CD8-positive, alpha-beta memory T cell (primary cell): ENCODE measurements around the gene RNASEH2C. TPM values are rescaled to one million over a fixed set of nuclear protein-coding genes. Genes with fewer than 3 reads are reported as not detected.
"Not testable (repeated sequence)": the region's sequence is repeated elsewhere in the genome, so short reads cannot be mapped to it uniquely, and the experiment has no call there.

Experiments
- CTCF ChIA-PET: fragments of 350-600 bp; sonication (Branson Sonifier 250); formaldehyde crosslinking; loops from one replicate; lab custom pipeline; 2021; ENCODE audit warnings: antibody characterized with exemption; lab: Charles Lee
- POLR2A ChIA-PET: fragments of 350-600 bp; sonication (Branson Sonifier 250); formaldehyde crosslinking; loops from one replicate; lab custom pipeline; 2021; ENCODE audit warnings: antibody characterized with exemption; lab: Charles Lee
- DNase-seq, 5 donors: peaks; one replicate each; pipeline versions ENCODE4 v3.0.0 to v3.0.0-alpha.2; 2020 to 2022; ENCODE audit warnings: mixed read lengths in 1 of 5
- H3K27ac ChIP-seq: one replicate; pipeline ENCODE4 v1.7.0; 2013; ENCODE audit warnings: low read depth, mild to moderate bottlenecking, low read length, moderate library complexity
- H3K27me3 ChIP-seq: 2 replicates; pipeline ENCODE4 v1.7.0; 2013; ENCODE audit warnings: low read length, mild to moderate bottlenecking; ENCODE audit not compliant: insufficient read depth, poor library complexity, severe bottlenecking
- H3K36me3 ChIP-seq: 2 replicates; pipeline ENCODE4 v1.7.0; 2013; ENCODE audit warnings: mild to moderate bottlenecking, low read length, moderate library complexity; ENCODE audit not compliant: insufficient read depth
- H3K4me1 ChIP-seq: 2 replicates; pipeline ENCODE4 v1.7.0; 2013; ENCODE audit warnings: mild to moderate bottlenecking, low read length, moderate library complexity; ENCODE audit not compliant: insufficient read depth
- H3K4me3 ChIP-seq: 2 replicates; pipeline ENCODE4 v1.7.0; 2013; ENCODE audit warnings: mild to moderate bottlenecking, low read length
- H3K9me3 ChIP-seq: 2 replicates; pipeline ENCODE4 v1.7.0; 2013; ENCODE audit warnings: mild to moderate bottlenecking, low read length
- H3K27ac Mint-ChIP-seq, 8 donors: one replicate each; pipeline ENCODE4 v1.8.0; 2020 to 2021; ENCODE audit warnings: mixed read lengths in 8 of 8, mild to moderate bottlenecking in 6 of 8, inconsistent platforms in 3 of 8, moderate library complexity in 3 of 8
- H3K27me3 Mint-ChIP-seq, 2 donors: one replicate each; pipeline ENCODE4 v1.8.0; 2020 to 2021; ENCODE audit warnings: mixed read lengths in 2 of 2, mild to moderate bottlenecking in 1 of 2, moderate library complexity in 1 of 2
- H3K36me3 Mint-ChIP-seq, 3 donors: one replicate each; pipeline ENCODE4 v1.8.0; 2020 to 2021; ENCODE audit warnings: mixed read lengths in 3 of 3, inconsistent platforms in 1 of 3, mild to moderate bottlenecking in 1 of 3
- H3K4me1 Mint-ChIP-seq, 3 donors: one replicate each; pipeline ENCODE4 v1.8.0; 2020 to 2021; ENCODE audit warnings: mixed read lengths in 3 of 3, inconsistent platforms in 1 of 3, mild to moderate bottlenecking in 1 of 3
- H3K4me3 Mint-ChIP-seq, 7 donors: one replicate each; pipeline ENCODE4 v1.8.0; 2020 to 2021; ENCODE audit warnings: mixed read lengths in 7 of 7, mild to moderate bottlenecking in 6 of 7, moderate library complexity in 4 of 7, inconsistent platforms in 2 of 7
- H3K9me3 Mint-ChIP-seq, 5 donors: one replicate each; pipeline ENCODE4 v1.8.0; 2020 to 2022; ENCODE audit warnings: mixed read lengths in 5 of 5, mild to moderate bottlenecking in 3 of 5, moderate library complexity in 2 of 5, inconsistent platforms in 1 of 5
- polyA plus RNA-seq: library from polyadenylated mRNA; unstranded; fragments of 300-500 nt; fragmentation: Illumina TruSeq; gene quantifications from one replicate; pipeline ENCODE4 v1.2.3, GENCODE V29; 2021
- total RNA-seq, 2 experiments: library from RNA; stranded (reverse); gene quantifications; one replicate each; pipeline ENCODE4 v1.2.3, GENCODE V29; 2021

Gene RNASEH2C
- total and polyA plus RNA-seq, 3 experiments from 2014 or later = 87.7 to 114 (median 106) TPM

DNA sequence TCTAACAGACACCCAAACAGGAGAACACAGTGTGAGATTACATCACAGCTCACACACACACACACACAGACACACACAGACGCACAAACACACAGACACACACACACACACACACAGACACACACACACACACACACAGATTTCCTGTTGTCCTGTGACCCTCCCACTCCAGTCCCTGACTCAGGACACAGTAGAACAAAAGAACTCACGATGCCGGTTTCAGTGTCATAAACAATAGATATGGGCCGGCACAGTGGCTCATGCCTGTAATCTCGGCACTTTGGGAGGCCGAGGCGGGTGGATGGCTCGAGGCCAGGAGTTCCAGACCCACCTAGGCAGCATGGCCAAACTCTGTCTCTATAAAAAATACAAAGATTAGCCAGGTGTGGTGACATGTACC is 22.4 kb downstream of the RNASEH2C start:
- Mint-ChIP-seq H3K36me3 (no peaks in the 10 kb centered on the region), H3K9me3 (no peaks in the 10 kb centered on the region), H3K4me1 (no peaks in the 10 kb centered on the region), H3K27ac (peak overlapping the region in 1 of 8 donors; percentile 62), H3K27me3 (peaks cover 4 to 6% of the 10 kb centered on the region in 2 donors), H3K4me3 (no peak overlapping the region)
- Histone ChIP-seq H3K4me3 (no peak overlapping the region), H3K27ac (no peak overlapping the region), H3K4me1 (no peaks in the 10 kb centered on the region), H3K36me3 (no peaks in the 10 kb centered on the region), H3K9me3 (no peaks in the 10 kb centered on the region), H3K27me3 (no peaks in the 10 kb centered on the region)
- no peak for DNase-seq
- CTCF ChIA-PET = no interaction called here
- POLR2A ChIA-PET = no interaction called here

DNA sequence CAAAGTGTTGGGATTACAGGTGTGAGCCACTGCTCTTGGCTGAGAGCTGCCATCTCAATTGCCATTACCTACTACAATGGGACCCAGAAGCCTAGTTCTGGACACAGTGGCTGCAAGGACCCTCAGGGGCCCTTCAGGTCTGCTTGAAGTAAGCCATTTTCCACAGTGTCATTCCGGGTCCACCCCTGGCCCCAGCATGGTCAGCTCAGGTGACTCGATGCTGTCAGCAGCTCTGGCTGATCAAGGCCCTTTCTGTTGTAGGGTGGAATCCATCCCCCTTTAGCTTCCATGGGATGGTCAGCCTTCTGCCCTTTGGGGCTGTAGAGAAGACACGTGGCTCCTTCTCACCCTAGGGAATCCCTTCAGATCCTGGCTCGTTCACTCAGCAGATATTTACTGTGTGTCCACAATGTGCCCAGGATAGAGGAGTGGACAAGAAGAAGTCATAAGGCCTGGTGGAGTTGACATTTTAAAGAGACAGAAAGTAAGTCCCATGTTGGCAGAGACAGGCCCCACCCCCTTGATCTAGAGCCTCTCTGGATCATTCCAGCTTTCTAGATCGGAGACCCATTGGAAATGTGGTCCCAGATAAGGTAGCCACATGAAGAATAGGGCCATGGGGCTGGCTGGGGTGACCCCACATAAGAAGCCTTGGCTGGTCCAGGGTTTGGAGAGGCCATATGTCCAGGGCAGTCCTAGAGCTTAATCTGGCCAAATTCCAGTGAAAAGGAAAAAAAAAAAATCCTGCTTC is 23.6 kb downstream of the RNASEH2C start:
- POLR2A ChIA-PET = interaction anchor here (0.7 kb wide), 1 partner anchor 58 kb away, joined by 3 read pairs; no protein-coding TSS in a partner anchor

DNA sequence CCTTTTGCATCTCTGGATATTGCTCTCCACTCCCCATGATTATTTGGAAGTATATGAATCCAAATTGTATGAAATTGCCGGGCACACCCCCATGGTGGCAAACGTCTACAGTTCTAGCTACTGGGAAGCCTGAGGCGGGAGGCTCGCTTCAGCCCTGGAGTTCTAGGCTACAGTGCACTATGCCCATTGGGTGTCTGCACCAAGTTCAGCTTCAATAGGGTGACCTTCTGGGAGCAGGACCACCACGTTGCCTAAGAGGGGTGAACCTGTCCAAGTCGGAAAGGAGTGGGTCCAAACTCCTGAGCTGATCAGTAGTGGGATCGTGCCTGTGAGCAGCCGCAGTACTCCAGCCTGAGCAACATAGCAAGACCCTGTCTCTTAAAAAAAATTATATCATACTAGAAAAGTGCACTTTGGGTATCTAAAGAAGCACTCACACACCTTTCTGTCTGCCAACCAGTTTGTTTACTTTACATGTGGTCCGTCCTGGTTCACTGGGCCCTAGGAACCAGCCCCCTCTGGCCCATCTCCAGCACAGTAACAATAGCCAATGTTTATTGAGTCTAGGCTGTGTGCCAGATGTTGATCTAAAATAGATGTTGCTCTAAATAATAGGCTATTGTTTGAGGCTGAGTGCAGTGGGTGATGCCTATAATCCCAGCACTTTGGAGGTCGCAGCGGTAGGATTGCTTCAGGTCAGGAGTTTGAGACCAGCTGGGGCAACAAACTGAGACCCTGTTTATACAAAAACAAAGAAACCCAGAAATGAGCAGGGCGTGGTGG is 24.9 kb downstream of the RNASEH2C start:
- Mint-ChIP-seq H3K4me3 (no peak overlapping the region), H3K27me3 (peaks cover 0 to 4% of the 10 kb centered on the region in 2 donors), H3K4me1 (no peaks in the 10 kb centered on the region), H3K36me3 (no peaks in the 10 kb centered on the region), H3K27ac (no peak overlapping the region), H3K9me3 (no peaks in the 10 kb centered on the region)
- DNase-seq = no peak
- ChIA-PET CTCF (interaction anchor here (0.8 to 1.0 kb wide), 2 partner anchors 45 to 193 kb away, joined by 3 read pairs; partner anchors contain the start of gene FIBP), POLR2A (interaction anchor here (0.5 kb wide), 1 partner anchor 127 kb away, joined by 4 read pairs; no protein-coding TSS in a partner anchor)
- H3K9me3 ChIP-seq = no peaks in the 10 kb centered on the region
- H3K4me1 ChIP-seq = no peaks in the 10 kb centered on the region
- H3K36me3 ChIP-seq = no peaks in the 10 kb centered on the region
- H3K27ac ChIP-seq = no peak overlapping the region
- no peak overlapping the region for H3K4me3 ChIP-seq
- no peaks in the 10 kb centered on the region for H3K27me3 ChIP-seq

More for the DNA sequence above, 23.6 kb downstream of the RNASEH2C start:
- Histone ChIP-seq H3K4me1 (no peaks in the 10 kb centered on the region), H3K9me3 (no peaks in the 10 kb centered on the region), H3K27me3 (no peaks in the 10 kb centered on the region), H3K36me3 (no peaks in the 10 kb centered on the region), H3K27ac (no peak overlapping the region), H3K4me3 (no peak overlapping the region)
- peaks cover 0 to 4% of the 10 kb centered on the region in 2 donors for H3K27me3 Mint-ChIP-seq
- no peaks in the 10 kb centered on the region for H3K4me1 Mint-ChIP-seq
- CTCF ChIA-PET = interaction anchor here (1.1 kb wide), 1 partner anchor 15 kb away, joined by 3 read pairs; the partner anchor contains the start of gene KAT5
- no peaks in the 10 kb centered on the region for H3K36me3 Mint-ChIP-seq
- no peak for DNase-seq
- no peaks in the 10 kb centered on the region for H3K9me3 Mint-ChIP-seq
- no peak overlapping the region for H3K4me3 Mint-ChIP-seq
- H3K27ac Mint-ChIP-seq = peak overlapping the region in 1 of 8 donors; percentile 82

DNA sequence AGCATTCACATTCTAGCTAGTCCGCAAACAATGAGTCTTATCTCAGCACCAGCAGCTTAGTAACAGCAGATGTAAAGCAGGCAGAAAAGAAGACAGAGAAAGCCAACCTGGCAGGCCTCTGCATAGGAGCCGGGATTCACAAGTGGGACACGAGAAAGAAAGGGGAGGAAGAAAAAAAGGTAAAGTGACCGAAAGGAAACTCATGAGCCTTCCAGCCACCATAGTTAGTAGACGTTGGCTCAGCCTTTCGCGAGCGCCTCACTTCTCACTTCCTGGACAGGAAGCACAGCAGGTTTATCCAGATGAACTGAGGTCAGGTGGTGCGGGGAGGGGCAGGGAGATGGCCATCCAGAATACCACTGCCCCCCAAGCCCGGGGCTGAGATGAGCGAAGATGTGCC is 28.2 kb downstream of the RNASEH2C start:
- Mint-ChIP-seq H3K4me3 (no peak overlapping the region), H3K9me3 (no peaks in the 10 kb centered on the region), H3K27ac (no peak overlapping the region), H3K4me1 (no peaks in the 10 kb centered on the region), H3K27me3 (peaks cover 0 to 3% of the 10 kb centered on the region in 2 donors), H3K36me3 (no peaks in the 10 kb centered on the region)
- no peaks in the 10 kb centered on the region for H3K4me1 ChIP-seq
- peak overlapping the region; percentile 48 for H3K27ac ChIP-seq
- H3K4me3 ChIP-seq = no peak overlapping the region
- H3K27me3 ChIP-seq = no peaks in the 10 kb centered on the region
- no peaks in the 10 kb centered on the region for H3K36me3 ChIP-seq
- no peaks in the 10 kb centered on the region for H3K9me3 ChIP-seq
- ChIA-PET CTCF (interaction anchor here (0.7 kb wide), 1 partner anchor 409 kb away, joined by 3 read pairs; no protein-coding TSS in a partner anchor), POLR2A (no interaction called here)
- DNase-seq = no peak

DNA sequence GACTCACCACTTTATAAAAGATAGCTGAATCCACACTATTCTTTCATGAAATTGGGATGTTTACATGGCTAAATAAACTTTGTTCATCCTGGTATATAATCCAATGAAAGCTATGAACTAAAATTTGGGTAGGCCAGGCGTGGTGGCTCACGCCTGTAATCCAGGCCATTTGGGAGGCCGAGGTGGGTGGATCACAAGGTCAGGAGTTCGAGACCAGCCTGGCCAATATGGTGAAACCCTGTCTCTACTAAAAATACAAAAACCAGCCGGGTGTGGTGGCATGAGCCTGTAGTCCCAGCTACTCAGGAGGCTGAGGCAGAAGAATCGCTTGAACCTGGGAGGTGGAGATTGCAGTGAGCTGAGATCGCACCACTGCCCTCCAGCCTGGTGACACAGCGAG is 28.8 kb downstream of the RNASEH2C start:
- not testable (repeated sequence) for H3K27me3 Mint-ChIP-seq, H3K9me3 Mint-ChIP-seq

DNA sequence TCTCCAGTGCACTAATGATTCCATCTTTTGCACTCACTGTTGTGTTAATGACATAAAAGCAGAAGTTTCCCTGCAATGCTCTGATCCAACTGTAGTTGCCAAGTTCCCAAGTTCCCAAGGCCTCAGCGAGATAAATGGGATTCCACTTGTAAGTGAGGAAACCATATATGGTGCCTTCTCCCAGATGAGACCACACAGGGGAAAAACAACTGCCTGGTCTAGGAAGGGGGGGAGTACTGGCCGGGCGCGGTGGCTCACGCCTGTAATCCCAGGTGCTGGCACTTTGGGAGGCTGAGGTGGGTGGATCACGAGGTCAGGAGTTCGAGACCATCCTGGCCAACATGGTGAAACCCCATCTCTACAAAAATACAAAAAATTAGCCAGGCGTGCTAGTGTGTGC is 34.6 kb downstream of the RNASEH2C start:
- DNase-seq = no peak
- ChIA-PET POLR2A (no interaction called here), CTCF (no interaction called here)
- Histone ChIP-seq H3K4me1 (no peaks in the 10 kb centered on the region), H3K4me3 (no peak overlapping the region), H3K27me3 (no peaks in the 10 kb centered on the region), H3K9me3 (no peaks in the 10 kb centered on the region), H3K36me3 (no peaks in the 10 kb centered on the region), H3K27ac (no peak overlapping the region)
- Mint-ChIP-seq H3K27me3 (peaks cover 6 to 19% of the 10 kb centered on the region in 2 donors), H3K4me1 (no peaks in the 10 kb centered on the region), H3K27ac (no peak overlapping the region), H3K36me3 (no peaks in the 10 kb centered on the region), H3K9me3 (no peaks in the 10 kb centered on the region), H3K4me3 (no peak overlapping the region)

More for the DNA sequence above, 28.8 kb downstream of the RNASEH2C start:
- not testable (repeated sequence) for H3K9me3 ChIP-seq, H3K4me3 Mint-ChIP-seq, H3K36me3 ChIP-seq, DNase-seq, H3K4me3 ChIP-seq, H3K4me1 Mint-ChIP-seq, H3K4me1 ChIP-seq, H3K27me3 ChIP-seq, H3K36me3 Mint-ChIP-seq, H3K27ac Mint-ChIP-seq
- H3K27ac ChIP-seq = peak overlapping the region; percentile 48
- ChIA-PET POLR2A (interaction anchor here (0.6 kb wide), 1 partner anchor 94 kb away, joined by 3 read pairs; no protein-coding TSS in a partner anchor), CTCF (interaction anchor here (1.0 kb wide), 1 partner anchor 26 kb away, joined by 4 read pairs; no protein-coding TSS in a partner anchor)

DNA sequence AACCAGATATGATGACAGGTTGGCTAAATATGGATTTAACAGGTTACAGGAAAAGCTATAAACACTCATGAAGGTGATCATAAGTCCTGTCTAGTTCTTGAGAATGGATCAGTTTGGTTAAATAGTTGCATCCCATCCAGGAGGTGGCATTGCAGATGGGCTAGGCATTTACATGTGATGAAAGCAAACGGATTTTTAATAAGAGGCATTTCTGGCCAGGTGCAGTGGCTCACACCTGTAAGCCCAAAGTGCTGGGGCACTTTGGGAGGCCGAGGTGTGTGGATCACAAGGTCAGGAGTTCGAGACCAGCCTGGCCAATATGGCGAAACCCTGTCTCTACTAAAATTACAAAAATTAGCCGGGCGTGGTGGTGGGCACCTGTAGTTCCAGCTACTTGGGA is 37.1 kb downstream of the RNASEH2C start:
- POLR2A ChIA-PET, H3K4me1 Mint-ChIP-seq, H3K4me1 ChIP-seq, H3K27ac ChIP-seq, H3K9me3 ChIP-seq, DNase-seq, H3K36me3 ChIP-seq, H3K4me3 Mint-ChIP-seq, H3K36me3 Mint-ChIP-seq, H3K4me3 ChIP-seq, H3K27ac Mint-ChIP-seq, H3K9me3 Mint-ChIP-seq, H3K27me3 ChIP-seq: not testable (repeated sequence)
- peaks cover 6 to 16% of the 10 kb centered on the region in 2 donors for H3K27me3 Mint-ChIP-seq
- CTCF ChIA-PET = interaction anchor here (0.9 to 1.3 kb wide), 2 partner anchors 125 to 143 kb away, joined by 3 read pairs; no protein-coding TSS in a partner anchor
